ACHN (cell line): ENCODE results near the gene SYTL3.

ENCODE experiments used
- DNase-seq: peaks from one replicate; pipeline ENCODE4 v3.0.0-alpha.2; 2015
- in situ Hi-C: cut with HindIII; loops from 2 replicates; pipeline ENCODE4 v1.10.0; 2017; ENCODE audit warnings: low sequenced_read_pairs, low pct_ligation_motif_present, low pct_unique_long_range_greater_than_20kb

SYTL3 gene

GRCh38 chr6:158706369-158706982, 56.6 kb downstream of the SYTL3 start:
- in situ Hi-C loops: no loop called here
- DNase-seq: peak; percentile 73

- DNase-seq: peak; percentile 68
- in situ Hi-C loops: no loop called here
Measured at GRCh38 chr6:158707120-158707820, 57.4 kb downstream of the SYTL3 start.

GRCh38 chr6:158707821-158708195, 58.0 kb downstream of the SYTL3 start:
- DNase-seq: peak; percentile 22
- in situ Hi-C loops: no loop called here

- in situ Hi-C loops: no loop called here
- DNase-seq: peak; percentile 27
Measured at GRCh38 chr6:158708239-158708638, 58.4 kb downstream of the SYTL3 start.

GRCh38 chr6:158709809-158710208, 60.0 kb downstream of the SYTL3 start:
- no peak for DNase-seq
- in situ Hi-C loops: no loop called here

- in situ Hi-C loops: no loop called here
- no peak for DNase-seq
Measured at GRCh38 chr6:158711264-158711663, 61.4 kb downstream of the SYTL3 start.

GRCh38 chr6:158713469-158713868, 63.6 kb downstream of the SYTL3 start:
- in situ Hi-C loops: no loop called here
- DNase-seq: no peak

- in situ Hi-C loops: no loop called here
- DNase-seq: no peak
Measured at GRCh38 chr6:158714706-158715105, 64.9 kb downstream of the SYTL3 start.

- in situ Hi-C loops: no loop called here
- no peak for DNase-seq
Measured at GRCh38 chr6:158715330-158716311, 65.8 kb downstream of the SYTL3 start.

GRCh38 chr6:158717341-158718330, 67.8 kb downstream of the SYTL3 start:
- no peak for DNase-seq
- in situ Hi-C loops: no loop called here

GRCh38 chr6:158718461-158719046, 68.7 kb downstream of the SYTL3 start:
- in situ Hi-C loops: no loop called here
- DNase-seq: peak; percentile 12

- no peak for DNase-seq
- in situ Hi-C loops: no loop called here
Measured at GRCh38 chr6:158722176-158722729, 72.4 kb downstream of the SYTL3 start.

GRCh38 chr6:158725704-158726103, 75.8 kb downstream of the SYTL3 start:
- in situ Hi-C loops: no loop called here
- DNase-seq: no peak

GRCh38 chr6:158729906-158730540, 80.2 kb downstream of the SYTL3 start:
- DNase-seq: no peak
- in situ Hi-C loops: no loop called here

GRCh38 chr6:158730541-158730907, 80.7 kb downstream of the SYTL3 start:
- in situ Hi-C loops: no loop called here
- DNase-seq: no peak

- in situ Hi-C loops: no loop called here
- no peak for DNase-seq
Measured at GRCh38 chr6:158735009-158735408, 85.2 kb downstream of the SYTL3 start.

GRCh38 chr6:158737082-158737709, 87.3 kb downstream of the SYTL3 start:
- no peak for DNase-seq
- in situ Hi-C loops: no loop called here
